Astrocyte (in vitro differentiated cells and primary cell): Measurements from ENCODE around the gene C17orf67.

Experiments used
- CTCF ChIP-seq: IDR thresholded peaks from 2 replicates; pipeline ENCODE4 v1.5.1; 2011; ENCODE audit warnings: low read depth, mild to moderate bottlenecking, inconsistent platforms, low read length, moderate library complexity; ENCODE audit not compliant: insufficient read depth
- EZH2 ChIP-seq: IDR thresholded peaks from 2 replicates; pipeline ENCODE4 v1.6.1; 2012; ENCODE audit warnings: mild to moderate bottlenecking, low read length, inconsistent platforms; ENCODE audit not compliant: insufficient read depth

- TF ChIP-seq EZH2 (no peak), CTCF (no peak)
Measured at GRCh38 chr17:56744721-56745120, 89.0 kb downstream of the C17orf67 start.
